GM21390 (cell line): ENCODE measurements around the gene PLOD3.
"Not testable (repeated sequence)": the region's sequence is repeated elsewhere in the genome, so short reads cannot be mapped to it uniquely, and the experiment has no call there.

Source experiments
- ATAC-seq: cut with Tn5 transposase; IDR thresholded peaks from one replicate; pipeline ENCODE4 v1.9.1; 2021; ENCODE audit not compliant: unreplicated experiment

The PLOD3 gene

GRCh38 chr7:101217388-101218235 is at the start of gene PLOD3, which contains the start of gene ZNHIT1:
Gene PLOD3 (minus strand): TSS chr7:101217581. CDS start chr7:101217274, 307 bp downstream.
Gene ZNHIT1 (plus strand): TSS chr7:101218165. CDS start chr7:101218196, 31 bp downstream.
- peak; percentile 65 for ATAC-seq

DNA sequence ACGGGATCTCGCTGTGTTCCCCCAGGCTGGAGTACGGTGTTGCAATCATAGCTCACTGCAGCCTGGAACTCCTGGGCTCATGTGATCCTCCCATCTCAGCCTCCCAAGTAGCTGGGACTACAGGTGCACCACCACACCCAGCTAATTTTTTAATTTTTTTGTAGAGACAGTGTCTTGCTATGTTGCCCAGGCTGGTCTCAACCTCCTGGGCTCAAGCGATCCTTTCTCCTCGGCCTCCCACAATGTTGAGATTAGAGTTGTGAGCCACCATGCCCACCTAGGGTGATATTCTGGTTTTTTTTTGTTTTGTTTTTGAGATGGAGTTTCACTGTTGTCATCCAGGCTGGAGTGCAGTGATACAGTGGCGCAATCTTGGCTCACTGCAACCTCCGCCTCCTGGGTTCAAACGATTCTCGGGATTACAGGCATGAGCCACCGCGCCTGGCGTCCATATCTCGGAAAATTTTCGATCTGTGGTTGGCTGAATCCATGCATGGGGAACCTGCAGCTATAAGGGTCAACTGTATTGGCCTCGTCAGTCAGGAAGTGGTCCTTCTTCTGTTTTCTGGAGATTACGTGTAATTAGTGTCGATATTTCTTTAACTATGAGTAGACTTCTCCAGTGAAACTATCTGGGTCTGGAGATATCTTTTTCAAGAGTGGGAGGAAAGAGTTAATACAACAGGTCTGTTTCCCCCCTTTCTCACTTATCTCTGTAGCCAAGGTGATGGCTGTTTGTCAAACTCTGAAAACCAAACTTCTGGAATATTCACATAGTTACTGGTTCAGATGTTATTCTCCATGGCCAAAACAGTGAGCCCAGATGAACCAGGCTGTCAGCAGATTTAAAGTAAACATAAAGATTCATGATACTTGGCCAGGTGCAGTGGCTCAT is 48.5 kb upstream of the PLOD3 start:
- no peak for ATAC-seq

DNA sequence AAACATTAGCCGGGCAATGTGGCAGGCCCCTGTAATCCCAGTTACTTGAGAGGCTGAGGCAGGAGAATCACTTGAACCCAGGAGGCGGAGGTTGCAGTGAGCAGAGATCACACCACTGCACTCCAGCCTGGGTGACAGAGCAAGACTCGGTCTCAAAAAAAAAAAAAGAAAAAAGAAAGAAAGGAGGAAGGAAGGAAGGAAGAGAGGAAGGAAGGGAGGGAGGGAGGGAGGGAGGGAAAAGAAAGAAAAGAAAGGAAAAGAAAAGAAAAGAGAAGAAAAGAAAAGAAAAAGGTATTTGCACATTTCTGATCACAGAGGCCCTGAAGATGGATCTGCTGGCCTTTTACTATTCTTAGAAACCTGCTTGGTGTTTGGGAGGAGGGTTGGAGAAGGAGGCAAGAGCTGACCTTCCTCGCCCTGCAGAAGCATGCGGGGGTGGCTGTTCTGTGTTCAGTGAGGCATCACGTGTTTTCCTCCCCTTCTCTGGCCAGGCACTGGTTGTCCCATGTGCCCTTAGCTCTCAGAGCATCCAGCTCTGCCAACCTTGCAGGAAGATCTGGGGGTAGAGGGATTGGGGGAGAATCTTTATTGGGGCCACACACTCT is 46.8 kb upstream of the PLOD3 start:
- not testable (repeated sequence) for ATAC-seq

GRCh38 chr7:101258243-101258731 is 40.9 kb upstream of the PLOD3 start:
- ATAC-seq, result no peak

DNA sequence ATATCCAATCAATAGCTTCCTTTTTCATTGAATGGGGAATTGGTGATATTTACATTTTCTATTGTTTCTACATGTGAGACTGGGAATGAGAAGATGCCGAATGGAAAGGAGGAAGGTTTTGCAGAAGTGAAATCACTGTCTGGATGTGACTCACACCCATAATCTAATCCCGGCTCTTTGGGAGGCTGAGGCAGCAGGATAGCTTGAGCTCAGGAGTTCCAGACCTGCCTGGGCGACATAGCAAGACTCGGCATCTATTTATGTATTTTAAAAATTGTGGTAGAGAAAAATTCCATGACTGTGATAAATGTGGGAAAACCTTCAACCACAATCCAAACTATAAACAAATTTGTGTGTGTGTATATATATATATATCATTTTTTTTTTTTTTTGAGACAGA is 38.4 kb upstream of the PLOD3 start:
- no peak for ATAC-seq

DNA sequence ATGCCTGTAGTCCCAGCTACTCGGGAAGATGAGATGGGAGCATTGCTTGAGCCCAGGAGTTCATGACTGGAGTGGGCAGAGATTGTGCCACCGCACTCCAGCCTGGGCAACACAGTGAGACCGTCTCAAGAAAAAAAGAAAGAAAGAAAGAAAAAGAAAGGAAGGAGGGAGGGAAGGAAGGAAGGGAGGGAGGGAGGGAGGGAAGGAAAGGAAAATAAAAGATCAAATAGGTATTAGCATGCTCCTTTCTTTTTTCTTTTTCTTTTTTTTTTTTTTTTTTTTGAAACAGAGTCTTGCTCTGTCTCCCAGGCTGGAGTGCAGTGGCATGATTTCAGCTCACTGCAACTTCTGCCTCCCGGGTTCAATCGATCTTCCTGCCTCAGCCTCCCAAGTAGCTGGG is 35.8 kb upstream of the PLOD3 start:
- ATAC-seq, result not testable (repeated sequence)

DNA sequence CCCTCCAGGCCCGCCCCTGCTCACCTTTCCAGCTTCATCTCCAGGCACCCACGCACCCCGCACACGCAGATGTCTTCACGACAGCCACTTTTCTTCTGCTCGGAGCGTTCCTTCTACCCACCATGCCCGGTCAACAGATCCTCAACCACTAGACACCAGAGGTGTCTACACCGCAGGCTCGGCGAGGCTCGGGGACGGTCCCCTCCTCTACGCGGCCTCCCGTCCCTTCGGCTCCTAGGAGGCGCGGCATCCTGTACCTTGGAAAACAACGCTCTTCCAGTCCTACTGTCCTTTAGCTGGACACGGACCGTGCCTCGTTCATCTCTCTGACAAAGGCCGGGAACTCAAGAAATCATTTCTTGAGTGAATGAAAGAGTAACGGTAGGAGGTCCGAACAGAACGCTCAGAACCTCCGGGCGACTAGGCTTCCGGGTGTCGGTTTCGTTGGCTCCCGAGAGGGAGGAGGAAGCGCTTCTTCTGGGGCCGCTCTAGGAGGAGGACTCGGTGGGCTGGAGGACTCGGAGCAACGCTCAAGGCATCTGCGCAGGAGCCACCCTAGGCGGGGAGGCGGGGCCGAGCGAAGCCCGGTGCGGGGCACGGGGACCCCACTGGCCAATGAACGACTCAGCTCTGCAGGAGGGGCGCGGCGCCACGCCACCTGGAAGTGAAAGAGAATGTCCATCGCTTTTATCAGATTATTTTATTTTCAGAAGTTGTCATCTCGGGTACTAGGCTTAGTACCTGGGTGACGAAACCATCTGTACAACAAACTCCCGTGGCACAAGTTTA is 34.7 kb upstream of the PLOD3 start:
- ATAC-seq, result peak; percentile 97

GRCh38 chr7:101250324-101250723 is 32.9 kb upstream of the PLOD3 start:
- no peak for ATAC-seq

- no peak for ATAC-seq
Observed at GRCh38 chr7:101248276-101248675, 30.9 kb upstream of the PLOD3 start.

GRCh38 chr7:101245147-101245668 is 27.8 kb upstream of the PLOD3 start:
- ATAC-seq, result no peak

DNA sequence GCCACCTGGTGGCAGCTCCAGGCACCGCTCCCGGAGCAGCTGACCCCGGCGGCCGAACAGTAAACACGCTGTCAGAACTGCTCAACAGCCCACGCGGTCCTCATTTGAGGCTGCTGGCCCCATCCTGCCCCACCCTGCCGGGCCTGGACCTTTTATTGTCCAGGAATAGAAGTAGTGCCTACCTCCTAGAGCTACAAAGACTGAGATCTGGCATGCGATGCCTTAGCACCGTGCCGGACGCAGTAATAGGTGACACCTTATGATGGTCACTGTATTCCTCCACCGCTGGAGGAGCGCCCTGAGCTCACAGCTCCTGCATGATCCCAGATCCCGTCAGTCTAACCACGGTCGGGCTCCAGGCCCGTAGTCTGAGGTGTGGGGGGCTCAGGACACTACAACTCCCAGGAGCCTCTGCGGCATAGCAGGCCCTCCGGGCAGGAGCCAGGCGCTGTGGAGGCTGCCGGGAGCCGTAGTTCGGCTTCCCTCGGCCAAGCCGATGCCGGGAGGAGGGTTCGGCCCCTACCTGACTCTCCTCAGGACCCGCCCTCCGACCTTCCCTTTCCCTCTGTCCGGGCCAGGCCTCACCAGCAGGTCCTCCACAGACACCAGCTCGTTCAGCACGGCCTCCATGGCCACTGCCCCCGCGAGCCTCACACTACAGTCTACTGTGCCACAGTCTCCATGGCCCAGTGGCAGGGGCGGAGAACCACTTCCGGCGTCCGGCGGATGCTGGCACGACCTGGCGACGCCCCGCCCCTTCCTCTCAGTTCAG is 27.2 kb upstream of the PLOD3 start, which contains the start of gene FIS1:
Gene FIS1 (minus strand): TSS at position 707 of the 772 bp plus-strand sequence. CDS start 77 bp downstream, at position 630.
- peak; percentile 91 for ATAC-seq

DNA sequence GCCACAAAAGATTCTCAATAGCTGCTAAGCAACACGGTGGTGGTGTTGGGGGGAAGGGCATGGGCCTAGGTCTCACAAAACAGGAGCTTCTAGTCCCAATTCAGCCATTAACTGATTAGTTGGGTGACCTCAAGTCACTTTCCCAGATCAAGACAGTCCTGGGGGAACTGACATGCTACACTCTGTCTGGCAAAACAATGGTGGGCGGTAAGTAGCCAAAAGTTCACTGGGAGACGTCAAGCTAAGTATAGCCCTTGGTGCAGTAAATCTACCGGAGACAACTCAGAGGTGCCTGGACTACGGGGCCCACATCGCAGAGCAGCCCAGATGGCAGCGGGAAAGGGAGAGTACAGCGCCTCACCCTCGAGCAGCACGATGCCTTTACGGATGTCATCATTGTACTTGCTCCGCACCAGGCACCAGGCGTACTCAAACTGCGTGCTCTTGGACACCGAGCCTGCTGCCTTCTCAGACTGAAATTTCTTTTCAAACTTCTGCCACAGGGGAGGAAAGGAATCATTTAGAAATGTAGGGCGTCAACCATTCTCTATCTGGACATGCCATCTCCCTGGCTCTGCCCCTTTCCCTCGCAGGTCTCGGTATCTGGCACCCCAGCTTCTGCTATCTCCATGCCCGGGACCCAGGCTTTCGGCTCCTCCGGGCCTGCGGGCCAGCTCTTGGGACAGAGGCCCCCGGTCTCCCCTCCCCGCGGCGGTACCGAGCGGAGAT is 26.4 kb upstream of the PLOD3 start:
- no peak for ATAC-seq

- ATAC-seq, result no peak
Observed at GRCh38 chr7:101241443-101242349, 24.3 kb upstream of the PLOD3 start.

DNA sequence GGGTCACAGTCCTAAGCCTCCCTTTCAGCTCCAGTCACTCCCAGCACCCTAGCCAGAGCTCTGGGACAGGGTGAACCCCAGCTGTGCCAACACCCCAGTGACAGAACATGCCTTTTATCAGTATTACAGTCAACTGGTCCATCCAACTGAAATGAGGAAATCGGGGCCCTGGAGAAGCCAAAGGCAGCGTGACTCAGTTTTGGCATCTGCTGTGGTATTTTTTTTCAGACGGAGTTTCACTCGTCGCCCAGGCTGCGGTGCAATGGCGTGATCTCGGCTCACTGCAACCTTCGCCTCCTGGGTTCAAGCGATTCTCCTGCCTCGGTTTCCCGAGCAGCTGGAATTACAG is 23.6 kb upstream of the PLOD3 start:
- ATAC-seq, result no peak

DNA sequence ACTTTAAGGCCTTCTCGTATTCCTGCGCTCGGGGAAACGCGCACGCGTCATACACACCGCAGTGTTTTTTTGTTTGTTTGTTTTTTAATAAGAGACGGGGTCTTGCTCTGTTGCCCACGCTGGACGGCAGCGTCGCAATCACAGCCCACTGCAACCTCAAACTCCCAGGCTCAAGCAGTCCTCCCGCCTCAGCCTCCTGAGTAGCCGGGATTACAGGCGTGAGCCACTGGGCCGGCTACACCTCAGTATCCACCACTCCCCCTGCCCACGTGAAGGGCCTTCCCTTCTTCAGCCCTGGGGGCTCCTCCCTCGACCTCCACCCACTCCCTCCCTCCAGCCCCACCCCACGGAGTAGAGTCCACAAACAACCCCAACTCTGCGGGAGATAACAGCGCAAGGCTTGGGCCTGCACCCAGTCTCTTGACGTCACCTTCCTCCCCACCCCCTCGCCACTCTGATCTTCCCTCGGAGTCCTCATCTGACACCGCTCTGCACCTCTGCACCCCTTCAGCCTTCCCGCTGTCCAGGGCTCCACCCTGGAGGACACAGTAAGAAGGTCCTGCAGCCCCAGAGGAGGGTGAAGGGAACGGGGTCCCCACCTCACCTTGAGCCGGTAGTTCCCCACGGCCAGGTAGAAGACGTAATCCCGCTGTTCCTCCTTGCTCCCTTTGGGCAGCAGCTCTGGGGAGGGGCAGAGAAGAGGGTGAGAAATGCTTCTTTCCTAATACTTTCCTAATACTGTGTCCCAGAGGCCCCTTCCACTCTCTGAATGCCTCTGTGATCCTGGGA is 23.0 kb upstream of the PLOD3 start:
- ATAC-seq, result no peak

DNA sequence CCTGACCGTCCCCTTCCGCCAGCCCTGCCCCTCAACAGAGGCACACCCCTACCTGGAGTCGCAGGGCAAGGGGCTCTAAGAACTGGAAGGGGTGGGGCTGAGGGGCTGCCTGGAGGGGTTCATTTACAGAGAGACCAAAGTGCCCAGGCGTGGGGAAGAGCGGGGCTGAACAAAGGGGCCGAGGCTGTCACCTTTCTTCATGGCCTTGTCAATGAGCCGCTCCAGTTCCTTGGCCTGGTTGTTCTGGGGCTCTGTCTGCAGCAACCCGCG is 22.5 kb upstream of the PLOD3 start:
- no peak for ATAC-seq
